ENCODE measurements around the gene CYTH1. TPM values are rescaled to one million over a fixed set of nuclear protein-coding genes. Genes with fewer than 3 reads are reported as not detected.

Gene CYTH1
- total RNA-seq, 1 experiment from 2014 or later = 40.2 TPM

DNA sequence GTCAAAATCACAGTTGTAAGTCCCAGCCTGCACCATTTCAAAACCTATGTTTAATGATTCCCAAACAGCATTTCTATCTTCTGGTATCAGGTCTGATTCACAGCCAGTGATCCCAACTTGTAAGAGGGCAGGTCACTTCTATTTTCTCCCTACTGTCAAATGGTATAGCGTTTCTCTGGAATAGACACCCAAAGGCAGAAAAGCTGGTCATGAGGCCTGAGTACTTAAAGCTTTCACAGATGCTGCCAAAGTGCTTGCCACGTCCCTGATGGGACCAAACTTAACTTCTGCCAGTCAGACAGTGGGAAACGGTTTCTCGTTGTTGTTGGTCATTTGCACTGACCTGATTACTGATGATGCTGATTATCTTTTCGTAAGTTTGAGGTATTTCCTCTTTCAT, 43.4 kb downstream of the CYTH1 start:
- DNase-seq (ENCODE audit: extremely low read depth, low read depth) = no peak

DNA sequence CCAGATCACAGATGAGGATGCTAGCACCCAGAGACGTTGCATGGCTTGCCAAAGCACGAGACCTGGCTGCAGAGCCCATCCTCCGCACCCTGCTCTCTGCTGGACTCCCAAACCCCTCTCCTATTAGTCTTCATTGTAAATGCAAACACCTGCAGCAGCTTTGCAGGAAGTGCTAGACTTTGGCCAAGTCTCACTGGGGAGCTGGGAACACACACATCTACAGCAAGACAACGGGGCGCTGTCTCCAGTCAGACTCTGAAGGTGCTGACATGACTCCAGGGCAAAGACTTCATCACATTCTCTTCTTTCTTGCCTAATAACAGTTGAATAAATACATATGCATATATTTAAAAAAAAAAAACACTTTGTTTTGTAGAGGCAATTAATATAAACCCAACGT, 43.8 kb downstream of the CYTH1 start:
- DNase-seq (ENCODE audit: extremely low read depth, low read depth) = no peak

DNA sequence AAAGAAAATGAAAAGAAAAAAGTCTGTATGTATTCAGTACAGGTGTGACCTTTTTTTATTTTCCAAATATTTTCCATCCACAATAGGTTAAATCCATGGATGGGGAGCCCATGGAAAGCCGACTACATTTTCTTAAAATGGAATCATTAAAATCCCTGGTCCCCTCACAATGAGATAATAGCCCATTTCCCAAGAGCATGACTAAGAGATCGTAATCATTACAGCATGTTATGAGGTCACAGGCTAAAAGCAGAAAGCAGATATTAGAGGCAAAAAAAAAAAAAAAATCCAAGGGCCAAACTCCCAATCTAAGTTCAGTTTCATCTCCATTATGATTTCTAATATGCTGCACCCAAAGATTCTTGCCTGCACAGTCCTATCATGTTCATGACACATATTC, 44.7 kb downstream of the CYTH1 start:
- no peak for DNase-seq (ENCODE audit: extremely low read depth, low read depth)

DNA sequence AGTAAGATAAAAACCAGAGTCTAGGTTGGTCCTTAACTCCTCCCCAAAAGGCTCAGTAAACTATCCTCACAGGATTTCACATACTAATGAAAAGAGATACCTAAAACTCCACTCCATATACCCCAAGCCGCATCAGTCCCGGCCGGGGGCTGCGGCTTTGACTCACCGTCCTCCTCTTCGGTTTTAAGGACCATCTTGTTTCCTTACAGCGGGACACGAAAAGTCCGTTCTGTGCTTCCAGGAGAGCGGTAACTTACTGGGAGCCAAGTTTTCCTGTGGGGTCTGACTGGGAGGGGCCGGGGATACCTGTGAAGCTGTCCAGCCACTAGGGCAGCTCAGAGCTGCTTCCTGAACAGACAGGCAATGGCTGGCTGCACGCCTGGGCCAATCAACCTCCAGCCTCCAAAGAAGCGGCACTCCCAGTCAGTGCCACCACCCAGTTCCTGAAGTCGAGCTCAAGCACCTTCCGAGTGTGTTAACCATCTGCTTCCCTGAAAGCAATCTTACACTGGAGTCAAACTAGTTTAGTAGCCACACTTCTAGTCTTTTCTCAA, 45.5 kb downstream of the CYTH1 start:
- DNase-seq (ENCODE audit: extremely low read depth, low read depth) = peak; percentile 69

DNA sequence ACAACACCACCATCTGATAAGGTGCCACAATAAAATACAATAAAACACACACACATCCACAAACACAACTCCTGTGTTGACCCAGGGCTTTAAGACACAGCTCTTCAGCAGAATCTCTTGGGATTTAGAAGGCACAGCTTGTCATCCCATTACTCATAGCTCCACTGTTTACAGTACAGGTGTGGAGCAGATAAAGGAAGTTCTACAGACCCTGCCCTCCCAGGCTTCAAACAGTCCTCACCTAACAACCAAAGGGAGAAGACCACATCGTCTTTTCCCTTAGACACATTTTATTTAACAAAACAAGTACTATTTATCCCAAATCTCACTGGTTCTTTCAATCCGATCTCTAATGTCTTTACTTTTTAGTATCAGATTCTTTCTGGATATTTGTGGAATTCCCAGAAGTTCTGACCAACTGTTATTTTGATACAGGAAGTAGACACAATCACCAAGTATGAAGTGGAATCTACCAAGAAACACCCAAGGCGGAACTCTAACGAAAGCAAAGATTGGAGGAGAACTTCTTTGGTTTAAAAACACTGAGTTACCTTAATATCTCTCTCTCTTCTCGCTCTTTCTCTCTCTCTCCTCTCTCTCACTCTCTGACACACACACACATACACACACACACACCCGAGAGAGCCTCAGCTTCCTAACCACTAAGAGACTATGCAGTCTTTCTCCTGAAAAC, 46.1 kb downstream of the CYTH1 start:
- DNase-seq (ENCODE audit: extremely low read depth, low read depth) = no peak

DNA sequence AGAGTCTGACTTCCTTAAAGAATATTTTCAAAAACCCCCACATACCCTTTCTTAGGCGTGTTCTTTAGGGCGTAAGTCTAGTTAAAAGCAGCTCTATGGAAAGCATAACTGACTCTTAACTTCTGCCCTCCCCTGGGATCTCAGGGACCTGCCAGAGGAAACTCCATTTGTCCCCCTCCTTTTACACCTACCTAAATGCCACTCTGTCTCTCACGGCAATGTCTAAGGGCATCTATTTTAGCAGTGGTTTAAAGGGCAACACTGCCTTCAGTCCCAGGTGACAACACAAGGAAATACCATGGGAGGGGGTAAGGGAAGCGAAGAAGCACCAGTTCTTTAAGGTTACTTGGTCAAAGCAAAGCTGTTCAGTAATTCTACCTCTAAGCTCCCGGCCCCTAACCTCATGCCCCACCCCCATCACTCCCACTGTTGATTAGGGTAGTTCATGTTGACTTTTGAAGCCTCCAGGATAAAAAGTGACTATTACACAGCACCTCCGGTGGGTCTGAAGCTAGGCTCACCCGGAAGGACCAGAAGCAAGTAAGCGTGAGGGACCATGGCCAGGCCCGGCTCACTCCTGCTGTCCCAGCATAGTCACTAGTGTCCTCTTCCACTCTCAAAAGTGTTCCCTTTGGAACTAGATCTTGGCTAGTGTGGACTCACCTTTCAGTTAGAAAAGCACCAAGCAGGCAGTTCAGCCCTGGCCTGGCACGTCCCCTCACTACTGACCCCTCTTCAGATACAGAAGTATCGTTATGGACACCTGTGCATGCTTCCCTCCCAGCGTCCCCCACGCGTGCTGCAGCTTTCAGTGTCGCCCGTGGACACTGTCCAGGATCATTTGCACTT, 47.1 kb downstream of the CYTH1 start:
- no peak for DNase-seq (ENCODE audit: extremely low read depth, low read depth)

DNA sequence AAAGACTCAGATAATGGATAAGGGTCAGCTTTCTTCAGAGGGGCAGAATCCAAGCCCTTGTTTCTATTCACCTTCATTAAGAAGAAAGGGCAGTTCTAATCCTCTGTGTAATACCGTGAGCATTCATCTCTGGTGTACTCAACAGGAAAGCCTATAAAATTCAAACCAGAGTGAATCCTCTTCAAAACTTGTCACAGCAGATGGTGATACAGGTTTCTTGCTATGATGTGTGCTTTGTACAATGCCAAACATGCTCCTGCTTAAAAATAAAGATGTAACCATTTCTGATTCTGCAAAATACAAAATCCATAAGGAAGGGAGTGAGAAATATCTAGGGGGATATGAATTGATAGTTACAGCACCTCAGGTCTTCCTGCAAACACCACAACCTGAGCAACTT, 49.7 kb downstream of the CYTH1 start:
- no peak for DNase-seq (ENCODE audit: extremely low read depth, low read depth)

DNA sequence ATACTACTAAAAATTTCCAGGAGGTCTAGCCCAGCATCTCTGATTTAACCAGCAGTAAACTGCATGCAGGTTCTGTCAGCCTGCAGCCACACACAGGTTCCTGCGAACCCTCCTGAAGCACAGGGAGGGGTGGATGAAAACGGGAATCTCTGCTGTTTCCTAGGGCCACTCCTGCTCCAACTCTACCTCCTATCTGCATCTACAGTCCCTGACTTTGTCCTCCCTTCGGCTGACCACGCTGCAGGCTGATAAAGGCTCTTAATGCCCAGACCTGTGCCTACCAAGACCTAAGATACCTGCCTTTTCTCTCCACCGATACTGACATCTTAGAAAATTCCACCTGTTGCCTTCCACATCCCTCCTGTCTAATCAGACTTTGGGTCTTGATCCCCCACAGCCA, 50.2 kb downstream of the CYTH1 start:
- no peak for DNase-seq (ENCODE audit: extremely low read depth, low read depth)

DNA sequence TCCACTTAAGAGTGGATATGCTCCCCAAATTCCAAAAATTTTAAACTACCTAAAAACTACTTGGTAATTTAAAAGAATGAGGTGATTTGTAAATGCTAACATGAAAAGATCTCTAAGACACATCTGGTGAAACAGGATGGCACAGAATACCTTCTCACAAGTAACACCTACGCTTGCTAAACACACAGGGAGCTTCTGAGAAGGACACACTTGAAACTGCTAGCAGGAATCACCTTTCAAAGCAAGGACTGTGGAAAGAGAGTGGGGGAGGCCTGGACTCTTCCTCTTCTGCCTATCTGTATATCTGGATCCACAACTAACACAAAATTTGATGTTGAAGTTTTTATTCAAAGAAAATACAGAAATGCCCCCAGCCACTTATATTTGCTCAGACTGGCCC, 52.4 kb downstream of the CYTH1 start:
- DNase-seq (ENCODE audit: extremely low read depth, low read depth) = no peak

DNA sequence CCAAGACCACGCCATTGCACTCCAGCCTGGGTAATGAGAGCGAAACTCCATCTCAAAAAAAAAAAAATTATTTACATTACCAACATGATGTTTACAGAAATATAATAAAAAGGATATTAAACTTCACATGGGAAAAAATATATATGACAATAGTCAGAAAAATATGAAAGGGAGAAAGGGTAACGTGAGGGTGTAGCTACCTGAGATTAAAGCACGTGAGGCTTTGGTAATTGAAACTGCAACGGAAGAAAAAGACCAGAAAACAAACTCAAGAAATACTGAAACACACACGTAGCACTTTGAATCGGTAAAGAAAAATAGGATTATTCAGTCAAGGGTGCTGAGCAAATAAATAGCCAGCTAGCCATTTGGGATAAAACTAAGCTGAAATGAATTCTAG, 53.6 kb downstream of the CYTH1 start:
- DNase-seq (ENCODE audit: extremely low read depth, low read depth) = no peak

DNA sequence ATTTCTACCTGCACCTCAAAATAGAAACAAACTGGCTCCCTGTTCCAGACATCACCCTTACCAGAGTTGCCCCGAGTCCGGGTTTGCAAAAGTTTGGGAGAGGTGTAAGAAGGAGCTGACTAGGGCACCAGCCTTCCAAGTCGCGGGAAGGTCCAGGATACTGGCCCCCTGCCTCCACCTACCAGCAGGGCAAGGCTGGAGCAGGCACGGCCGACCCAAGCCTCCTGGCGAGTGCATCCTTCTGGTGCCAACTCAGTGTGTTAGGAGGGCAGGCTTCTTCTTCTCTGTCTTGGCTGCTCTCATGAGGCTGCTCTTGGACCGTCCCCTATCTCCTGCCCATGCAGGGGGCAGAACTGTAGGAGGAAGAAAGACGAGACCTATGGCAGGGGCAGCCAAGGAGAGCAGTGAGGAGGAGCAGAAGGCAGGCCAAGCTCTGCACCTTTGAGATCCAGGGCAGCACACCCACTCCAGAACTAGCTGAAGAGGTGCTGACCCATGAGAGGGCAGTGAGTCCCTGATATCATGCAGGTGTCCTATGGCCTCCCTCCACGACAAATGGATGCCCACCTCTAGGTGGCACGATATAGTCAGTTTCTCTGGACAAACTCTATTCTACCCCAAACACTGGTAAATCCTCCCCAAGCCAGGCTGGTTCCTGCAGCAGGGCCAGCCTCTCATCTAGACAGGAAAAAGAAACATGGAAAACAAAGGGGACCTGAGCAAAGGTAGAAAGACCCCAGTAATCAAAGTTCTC, 54.4 kb downstream of the CYTH1 start:
- no peak for DNase-seq (ENCODE audit: extremely low read depth, low read depth)

DNA sequence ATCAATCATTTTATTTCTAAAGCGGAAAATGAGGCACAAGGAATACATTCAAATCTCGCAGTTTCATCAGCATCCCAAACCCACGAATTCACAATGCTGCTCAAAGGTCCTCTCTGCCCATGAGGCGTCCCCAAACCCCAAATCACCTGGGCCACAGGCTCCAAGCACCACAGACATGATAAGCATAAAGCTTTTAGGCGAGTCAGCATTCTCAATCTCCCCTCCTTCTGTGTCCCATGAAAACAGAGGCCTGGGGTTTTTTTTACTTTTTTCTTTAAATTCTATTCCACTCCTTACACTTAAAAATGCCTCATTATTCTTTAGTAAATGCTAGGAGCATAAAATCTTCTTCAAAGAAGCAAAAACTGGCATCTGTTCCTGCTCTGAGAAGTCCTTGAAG, 55.0 kb downstream of the CYTH1 start:
- no peak for DNase-seq (ENCODE audit: extremely low read depth, low read depth)

DNA sequence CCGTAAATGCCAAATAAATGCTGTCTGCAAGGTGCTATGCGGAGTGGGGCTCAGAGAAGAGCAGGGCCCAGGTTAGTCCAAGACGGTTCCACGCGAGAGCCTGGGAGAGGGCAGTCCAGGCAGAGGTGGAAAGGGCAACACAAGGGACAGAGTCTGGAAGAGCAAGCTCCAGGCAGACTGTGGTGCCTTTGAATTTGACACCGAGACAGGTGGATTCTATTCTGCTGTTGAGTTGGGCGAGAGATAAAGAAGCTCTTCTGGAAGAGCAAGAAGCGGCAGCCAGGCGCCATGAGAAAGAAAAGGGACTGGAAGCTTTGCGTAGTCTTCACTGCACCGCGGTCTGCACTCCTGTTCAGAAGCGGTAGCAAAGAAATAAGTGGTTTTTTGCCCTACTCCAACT, 55.6 kb downstream of the CYTH1 start:
- no peak for DNase-seq (ENCODE audit: extremely low read depth, low read depth)

DNA sequence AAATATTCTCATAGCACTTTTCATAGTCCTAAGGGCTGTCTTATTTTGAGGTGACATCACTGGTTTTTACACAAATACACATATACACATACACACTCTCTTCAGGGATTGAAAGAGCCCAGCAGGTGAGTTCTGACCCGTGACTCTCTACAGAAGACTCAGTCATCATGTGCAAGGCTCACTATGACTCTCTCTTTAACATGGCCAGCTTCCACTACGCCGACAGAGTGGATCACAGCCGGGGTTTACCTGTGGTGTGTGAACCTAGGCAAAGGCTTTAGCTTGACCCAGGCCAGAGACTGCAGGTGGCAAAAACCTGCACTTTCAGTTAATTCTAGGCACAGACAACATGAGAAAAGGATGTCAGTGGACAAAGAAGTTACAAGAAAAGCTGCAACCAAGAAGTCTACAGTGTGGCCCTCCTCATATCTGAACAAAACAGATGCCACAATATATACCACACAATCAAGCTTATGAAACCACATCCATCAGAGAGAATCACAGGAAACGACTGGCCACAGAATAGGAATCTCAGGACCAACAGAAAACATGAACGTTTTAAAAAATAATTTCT, 56.5 kb downstream of the CYTH1 start:
- no peak for DNase-seq (ENCODE audit: extremely low read depth, low read depth)

DNA sequence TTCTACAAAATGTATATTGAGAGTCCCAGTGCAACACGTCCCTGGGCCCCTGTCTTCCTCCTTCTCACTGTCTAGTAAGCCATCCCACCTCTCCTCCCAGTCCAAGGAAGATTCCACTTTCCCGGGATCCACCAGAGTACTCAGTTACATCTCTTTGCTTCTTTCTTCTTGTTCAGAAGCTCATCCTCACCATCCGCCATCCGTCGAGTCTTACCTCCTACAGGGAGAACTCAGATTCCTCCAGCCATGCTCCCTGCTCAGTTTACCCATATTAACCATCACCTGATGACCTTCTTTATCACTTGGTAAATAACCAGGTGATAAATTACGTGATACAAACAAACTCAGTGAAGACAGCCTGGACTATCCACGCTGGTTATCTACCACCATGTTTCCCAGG, 57.1 kb downstream of the CYTH1 start:
- DNase-seq (ENCODE audit: extremely low read depth, low read depth) = no peak

DNA sequence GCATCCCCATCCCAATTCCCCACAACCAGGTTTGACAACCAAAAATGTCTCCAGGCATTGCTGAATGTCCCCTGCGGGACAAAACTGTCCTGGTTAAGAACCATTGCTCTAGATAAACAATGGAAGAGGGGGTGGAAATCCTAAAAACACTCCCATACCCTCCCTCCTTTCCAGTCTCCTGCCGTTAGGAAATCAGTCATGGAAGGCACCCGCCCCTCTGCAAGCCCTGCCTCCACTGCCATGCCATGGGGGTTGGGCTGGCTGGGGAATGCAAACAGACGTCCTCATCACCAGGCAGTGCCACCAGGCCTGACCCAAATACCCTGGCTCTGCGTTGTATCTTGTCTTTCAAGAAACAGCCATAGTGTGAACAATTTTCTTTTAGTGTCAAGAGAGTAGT, 57.5 kb downstream of the CYTH1 start:
- DNase-seq (ENCODE audit: extremely low read depth, low read depth) = no peak

DNA sequence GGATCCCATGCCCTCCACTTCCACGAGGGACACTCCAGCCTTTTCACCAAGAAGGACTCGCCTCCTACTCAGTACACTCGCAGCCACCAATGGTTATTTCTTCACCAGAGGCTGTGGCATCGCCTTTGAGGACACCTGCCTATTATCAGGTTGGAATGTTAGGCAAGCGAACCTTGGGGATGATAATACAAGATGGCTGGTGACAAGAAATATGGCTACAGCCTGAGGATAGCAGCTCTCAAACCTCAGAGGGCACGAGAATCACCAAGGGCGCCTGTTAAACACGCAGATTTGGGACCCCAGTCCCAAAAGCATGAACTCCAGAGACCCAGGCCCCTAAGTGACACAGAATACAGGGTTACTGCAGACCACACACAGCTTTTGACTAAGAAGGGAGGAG, 58.1 kb downstream of the CYTH1 start:
- DNase-seq (ENCODE audit: extremely low read depth, low read depth) = no peak

DNA sequence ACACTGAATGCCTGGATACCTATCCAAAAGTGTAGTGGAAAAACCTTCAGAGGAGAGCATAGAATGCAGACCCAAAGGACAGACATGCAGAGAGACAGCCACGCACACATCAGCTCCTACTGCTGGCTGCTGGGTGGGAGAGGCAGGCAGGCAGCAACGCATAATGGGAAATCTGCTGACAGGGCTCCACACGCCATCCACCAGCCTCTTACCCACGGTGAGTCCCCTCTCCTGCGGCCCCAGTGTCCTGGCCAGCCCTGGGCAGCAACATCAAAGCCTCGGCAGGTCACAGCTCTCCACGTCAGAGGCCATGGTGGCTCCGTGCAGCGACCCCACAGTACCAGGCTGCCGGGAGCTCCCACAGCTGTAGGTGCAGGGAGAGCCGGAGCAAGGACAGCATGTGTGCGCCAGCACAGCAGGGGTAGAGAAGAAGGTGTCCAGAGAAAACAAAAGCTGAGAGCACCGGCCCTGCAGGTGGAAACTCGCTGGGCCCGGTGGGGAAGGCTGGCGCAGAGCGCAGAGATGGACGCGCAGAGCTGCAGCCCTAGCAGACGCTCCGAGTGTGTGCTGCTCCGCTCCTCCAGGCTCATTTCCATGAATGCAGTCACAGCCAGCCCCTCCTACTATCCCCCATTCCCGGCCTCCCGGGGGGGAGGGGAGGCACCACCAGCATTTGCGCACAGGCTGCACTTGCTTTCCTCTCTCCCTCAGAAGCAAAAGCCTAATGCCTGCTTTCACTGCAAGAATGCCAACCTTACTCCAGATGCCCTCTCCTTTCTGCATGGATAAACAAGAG, 58.9 kb downstream of the CYTH1 start:
- DNase-seq (ENCODE audit: extremely low read depth, low read depth) = no peak

DNA sequence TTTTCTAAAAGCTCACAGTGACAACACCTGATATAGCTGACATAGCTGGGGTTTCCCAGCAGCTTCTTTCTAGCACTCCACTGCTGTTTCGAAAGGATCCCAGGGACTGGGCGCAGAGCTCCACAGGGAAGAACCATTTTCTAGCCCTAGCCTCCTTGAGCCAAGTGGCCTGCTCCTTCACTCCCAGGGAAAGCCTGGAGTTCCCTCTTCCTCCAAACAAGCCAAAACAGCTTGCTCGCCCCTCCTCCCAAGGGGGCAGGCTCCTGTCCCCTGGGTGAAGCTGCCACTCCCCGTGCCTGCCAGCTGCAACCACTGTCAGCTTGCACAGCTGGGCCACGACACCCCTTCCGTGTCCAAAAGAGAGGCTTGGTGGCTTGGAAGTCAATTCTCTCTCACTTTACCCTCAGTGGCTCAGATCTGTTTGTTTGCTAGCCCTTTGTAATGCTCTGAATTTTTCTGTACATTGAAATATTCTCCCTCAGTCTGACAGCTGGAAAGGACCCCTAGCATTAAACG, 59.8 kb downstream of the CYTH1 start:
- no peak for DNase-seq (ENCODE audit: extremely low read depth, low read depth)

Measured in NCI-H460 (cell line).